WTC11 (cell line): ENCODE measurements around the gene SLC35F5. TPM values are rescaled to one million over a fixed set of nuclear protein-coding genes. Genes with fewer than 3 reads are reported as not detected.
A peak's percentile ranks its signal among the peaks of the same experiment; 100 is the strongest.

Experiments
- ATAC-seq: fragments of 200-7000 bp; cut with Tn5 transposase; 2 replicates; pipeline ENCODE4 v1.10.0; 2021; ENCODE audit warnings: mild to moderate bottlenecking, moderate library complexity
- CTCF ChIA-PET: fragments of 300-600 bp; sonication (Branson Sonifier 250); formaldehyde crosslinking; loops from one replicate; lab custom pipeline; 2021; ENCODE audit warnings: antibody characterized with exemption; lab: Charles Lee
- POLR2A ChIA-PET: fragments of 350-600 bp; sonication (Branson Sonifier 250); formaldehyde crosslinking; loops from one replicate; lab custom pipeline; 2021; ENCODE audit warnings: antibody characterized with exemption; lab: Charles Lee
- DNase-seq: peaks from one replicate; pipeline ENCODE4 v3.0.0; 2021; ENCODE audit warnings: low spot score
- H3K27ac Mint-ChIP-seq: 2 replicates; pipeline ENCODE4 v1.8.0; 2021; ENCODE audit warnings: mixed read lengths
- H3K27me3 Mint-ChIP-seq: 2 replicates; pipeline ENCODE4 v1.8.0; 2021; ENCODE audit warnings: low read depth, mild to moderate bottlenecking, moderate library complexity, mixed read lengths
- H3K36me3 Mint-ChIP-seq: 2 replicates; pipeline ENCODE4 v1.8.0; 2021; ENCODE audit warnings: mixed read lengths
- H3K4me1 Mint-ChIP-seq: 2 replicates; pipeline ENCODE4 v1.8.0; 2022; ENCODE audit warnings: mixed read lengths
- H3K4me3 Mint-ChIP-seq: 2 replicates; pipeline ENCODE4 v1.8.0; 2021; ENCODE audit warnings: mild to moderate bottlenecking, moderate library complexity, mixed read lengths
- H3K9me3 Mint-ChIP-seq: 2 replicates; pipeline ENCODE4 v1.8.0; 2021; ENCODE audit warnings: mixed read lengths
- AR ChIP-seq: fragments of 250-450 bp; sonication (Bioruptor Pico); IDR thresholded peaks from 2 replicates; pipeline ENCODE4 v1.9.0; 2021; ENCODE audit warnings: mild to moderate bottlenecking
- ARID4B ChIP-seq: sonication (generic); formaldehyde crosslinking; IDR thresholded peaks from 2 replicates; pipeline ENCODE4 v1.8.0; 2023; ENCODE audit warnings: missing genetic modification reagents, mild to moderate bottlenecking, borderline replicate concordance
- ATF2 ChIP-seq: sonication (generic); formaldehyde crosslinking; IDR thresholded peaks from 2 replicates; pipeline ENCODE4 v1.8.1; 2022; ENCODE audit warnings: low read depth, missing genetic modification reagents, borderline replicate concordance
- CREB1 ChIP-seq: sonication (generic); formaldehyde crosslinking; IDR thresholded peaks from 2 replicates; pipeline ENCODE4 v1.8.0; 2023; ENCODE audit warnings: mild to moderate bottlenecking, missing genetic modification reagents
- CTCF ChIP-seq: fragments of 200-600 bp; IDR thresholded peaks from 2 replicates; pipeline ENCODE4 v1.8.0; 2022; ENCODE audit warnings: antibody characterized with exemption
- E2F5 ChIP-seq: sonication (generic); formaldehyde crosslinking; IDR thresholded peaks from 2 replicates; pipeline ENCODE4 v1.8.1; 2022; ENCODE audit warnings: mild to moderate bottlenecking, moderate library complexity, missing genetic modification reagents
- ELF4 ChIP-seq: sonication (generic); formaldehyde crosslinking; IDR thresholded peaks from 2 replicates; pipeline ENCODE4 v1.8.1; 2022; ENCODE audit warnings: low read depth, mild to moderate bottlenecking, moderate library complexity, missing genetic modification reagents
- HMGA2 ChIP-seq: fragments of 250-450 bp; sonication (Bioruptor Pico); IDR thresholded peaks from 2 replicates; pipeline ENCODE4 v1.4.0; 2021; ENCODE audit warnings: mild to moderate bottlenecking, moderate library complexity
- JAZF1 ChIP-seq: fragments of 250-450 bp; sonication (Bioruptor Pico); IDR thresholded peaks from 2 replicates; pipeline ENCODE4 v1.9.0; 2021; ENCODE audit warnings: moderate library complexity, mild to moderate bottlenecking, inconsistent platforms
- JUN ChIP-seq: sonication (generic); formaldehyde crosslinking; IDR thresholded peaks from 2 replicates; pipeline ENCODE4 v1.8.0; 2023; ENCODE audit warnings: mild to moderate bottlenecking, missing genetic modification reagents
- KAT7 ChIP-seq: sonication (generic); formaldehyde crosslinking; IDR thresholded peaks from 2 replicates; pipeline ENCODE4 v1.8.1; 2023; ENCODE audit warnings: missing genetic modification reagents, mild to moderate bottlenecking, borderline replicate concordance
- NFATC4 ChIP-seq: fragments of 250-450 bp; sonication (Bioruptor Pico); IDR thresholded peaks from 2 replicates; pipeline ENCODE4 v1.9.0; 2021; ENCODE audit warnings: mild to moderate bottlenecking
- NR2C2 ChIP-seq: sonication (generic); formaldehyde crosslinking; IDR thresholded peaks from 2 replicates; pipeline ENCODE4 v1.8.0; 2022; ENCODE audit warnings: mild to moderate bottlenecking, missing genetic modification reagents
- OVOL2 ChIP-seq: fragments of 250-450 bp; sonication (Bioruptor Pico); IDR thresholded peaks from 2 replicates; pipeline ENCODE4 v1.9.0; 2021; ENCODE audit warnings: mild to moderate bottlenecking, borderline replicate concordance
- RELA ChIP-seq: sonication (generic); formaldehyde crosslinking; IDR thresholded peaks from 2 replicates; pipeline ENCODE4 v1.8.1; 2022; ENCODE audit warnings: missing genetic modification reagents, mild to moderate bottlenecking, borderline replicate concordance
- TCF7 ChIP-seq: sonication (generic); formaldehyde crosslinking; IDR thresholded peaks from 2 replicates; pipeline ENCODE4 v1.8.0; 2022; ENCODE audit warnings: mild to moderate bottlenecking, low read depth, missing genetic modification reagents, moderate library complexity
- USF1 ChIP-seq: sonication (generic); formaldehyde crosslinking; IDR thresholded peaks from 2 replicates; pipeline ENCODE4 v1.8.0; 2022; ENCODE audit warnings: mild to moderate bottlenecking, missing genetic modification reagents
- ZNF138 ChIP-seq: sonication (generic); formaldehyde crosslinking; conservative IDR thresholded peaks from 2 replicates; pipeline ENCODE4 v1.8.1; 2022; ENCODE audit warnings: mild to moderate bottlenecking, moderate library complexity, missing genetic modification reagents
- ZNF425 ChIP-seq: fragments of 250-450 bp; sonication (Bioruptor Pico); conservative IDR thresholded peaks from 2 replicates; pipeline ENCODE4 v1.9.0; 2021; ENCODE audit warnings: mild to moderate bottlenecking
- ZSCAN18 ChIP-seq: fragments of 250-450 bp; sonication (Bioruptor Pico); IDR thresholded peaks from 2 replicates; pipeline ENCODE4 v2.1.2; 2022; ENCODE audit warnings: mild to moderate bottlenecking, moderate library complexity
- total RNA-seq: library from RNA; stranded (reverse); gene quantifications from 3 replicates; pipeline ENCODE4 v1.2.3, GENCODE V29; 2021

The SLC35F5 gene
- total RNA-seq, 1 experiment from 2014 or later = 20.3 TPM

- peak overlapping the region; percentile 57; the same call in 1 of the 2 replicates for H3K27ac Mint-ChIP-seq
- no peak for ATAC-seq
- H3K27me3 Mint-ChIP-seq = no peaks in the 10 kb centered on the region
- ChIA-PET POLR2A (no interaction called here), CTCF (interaction anchor here (0.9 kb wide), 1 partner anchor 13 kb away, joined by 4 read pairs; no protein-coding TSS in a partner anchor)
- H3K4me3 Mint-ChIP-seq = no peak overlapping the region
- H3K4me1 Mint-ChIP-seq = peaks cover 8% of the 10 kb centered on the region
- no peak for DNase-seq
- no peak for TF ChIP-seq E2F5 (CRISPR knock-in tag)
- TF ChIP-seq HMGA2 (CRISPR knock-in tag) = no peak
- no peak for TF ChIP-seq ZNF425
- TF ChIP-seq KAT7 = no peak
- no peak for TF ChIP-seq ZSCAN18 (CRISPR knock-in tag)
- no peak for TF ChIP-seq NFATC4 (CRISPR knock-in tag)
- H3K36me3 Mint-ChIP-seq = peaks cover 6% of the 10 kb centered on the region
- no peaks in the 10 kb centered on the region for H3K9me3 Mint-ChIP-seq
These were observed 43.5 kb downstream of the SLC35F5 start for GRCh38 chr2:113712941-113713340.

- Mint-ChIP-seq H3K27ac (no peak overlapping the region), H3K27me3 (no peaks in the 10 kb centered on the region), H3K36me3 (peaks cover 6% of the 10 kb centered on the region), H3K4me1 (peaks cover 9% of the 10 kb centered on the region), H3K4me3 (no peak overlapping the region), H3K9me3 (no peaks in the 10 kb centered on the region)
- POLR2A ChIA-PET = no interaction called here
- CTCF ChIA-PET = no interaction called here
- DNase-seq = no peak
- ATAC-seq = no peak
- TF ChIP-seq ELF4 (CRISPR knock-in tag) (no peak), ATF2 (CRISPR knock-in tag) (no peak), ZNF138 (CRISPR knock-in tag) (no peak), AR (CRISPR knock-in tag) (no peak), RELA (no peak), JAZF1 (CRISPR knock-in tag) (no peak), CTCF (no peak), OVOL2 (CRISPR knock-in tag) (no peak), USF1 (no peak), CREB1 (no peak), JUN (CRISPR knock-in tag) (no peak), ARID4B (CRISPR knock-in tag) (no peak), TCF7 (CRISPR knock-in tag) (no peak), NR2C2 (CRISPR knock-in tag) (no peak)
These were observed 44.6 kb downstream of the SLC35F5 start for GRCh38 chr2:113711851-113712250.
